ENCODE results near the gene ERG28. TPM values are rescaled to one million over a fixed set of nuclear protein-coding genes. Genes with fewer than 3 reads are reported as not detected.
A peak's percentile ranks its signal among the peaks of the same experiment; 100 is the strongest.

ERG28 gene
- total and polyA plus RNA-seq, 4 donors: 13.6 to 67.2 (median 40.2) TPM

GRCh38 chr14:75626863-75627262 is 33.8 kb downstream of the ERG28 start:
- Histone ChIP-seq H3K4me3 (no peak overlapping the region), H3K4me1 (ENCODE audit: control insufficient read depth in 5 of 5, insufficient read depth in 5 of 5, low read length in 5 of 5) (no peaks in the 10 kb centered on the region), H3K9me3 (ENCODE audit: control insufficient read depth in 4 of 4, insufficient read depth in 3 of 4, low read length in 3 of 4) (no peaks in the 10 kb centered on the region), H3K27ac (ENCODE audit: low read depth in 1 of 2, low read length in 1 of 2) (peak overlapping the region in 1 of 2 donors; percentile 36), H3K9ac (ENCODE audit: insufficient read depth in 1 of 2, low read length in 2 of 2) (no peak overlapping the region), H3K27me3 (ENCODE audit: control insufficient read depth in 3 of 3, insufficient read depth in 3 of 3, low read length in 2 of 3) (no peaks in the 10 kb centered on the region), H3K36me3 (ENCODE audit: control insufficient read depth in 4 of 4, insufficient read depth in 4 of 4, low read length in 4 of 4) (peaks cover 0 to 5% (median 0%) of the 10 kb centered on the region in 4 donors)
- DNase-seq (no peak), ATAC-seq (ENCODE audit: insufficient read depth, low FRiP score) (no peak)
- 60 to 78% methylated on average over 3 of the region's 3 CpGs for WGBS, 2 donors
- no peak for TF ChIP-seq CTCF (IDR thresholded peaks at IDR 0.05; ENCODE audit: control extremely low read depth, extremely low read depth)

GRCh38 chr14:75626396-75626795 is 34.3 kb downstream of the ERG28 start:
- no peaks in the 10 kb centered on the region for H3K27me3 ChIP-seq (ENCODE audit: control insufficient read depth in 3 of 3, insufficient read depth in 3 of 3, low read length in 2 of 3)
- H3K4me1 ChIP-seq (ENCODE audit: control insufficient read depth in 5 of 5, insufficient read depth in 5 of 5, low read length in 5 of 5): no peaks in the 10 kb centered on the region
- TF ChIP-seq CTCF (IDR thresholded peaks at IDR 0.05; ENCODE audit: control extremely low read depth, extremely low read depth): no peak
- no peak overlapping the region for H3K4me3 ChIP-seq
- 84 to 86% methylated on average over 3 of the region's 3 CpGs for WGBS, 2 donors
- H3K9ac ChIP-seq (ENCODE audit: insufficient read depth in 1 of 2, low read length in 2 of 2): no peak overlapping the region
- peak overlapping the region in 1 of 2 donors; percentile 36 for H3K27ac ChIP-seq (ENCODE audit: low read depth in 1 of 2, low read length in 1 of 2)
- DNase-seq: no peak
- peaks cover 0 to 5% (median 0%) of the 10 kb centered on the region in 4 donors for H3K36me3 ChIP-seq (ENCODE audit: control insufficient read depth in 4 of 4, insufficient read depth in 4 of 4, low read length in 4 of 4)
- no peak for ATAC-seq (ENCODE audit: insufficient read depth, low FRiP score)
- no peaks in the 10 kb centered on the region for H3K9me3 ChIP-seq (ENCODE audit: control insufficient read depth in 4 of 4, insufficient read depth in 3 of 4, low read length in 3 of 4)

GRCh38 chr14:75625034-75625433 is 35.6 kb downstream of the ERG28 start:
- H3K27ac ChIP-seq (ENCODE audit: low read depth in 1 of 2, low read length in 1 of 2): no peak overlapping the region
- no peak for ATAC-seq (ENCODE audit: insufficient read depth, low FRiP score)
- WGBS, 2 donors: 94 to 96% methylated on average over 3 of the region's 3 CpGs

More at GRCh38 chr14:75625034-75625433, 35.6 kb downstream of the ERG28 start:
- H3K4me3 ChIP-seq: no peak overlapping the region
- H3K4me1 ChIP-seq (ENCODE audit: control insufficient read depth in 5 of 5, insufficient read depth in 5 of 5, low read length in 5 of 5): peaks cover 0 to 2% (median 0%) of the 10 kb centered on the region in 5 donors
- H3K36me3 ChIP-seq (ENCODE audit: control insufficient read depth in 4 of 4, insufficient read depth in 4 of 4, low read length in 4 of 4): peaks cover 0 to 5% (median 0%) of the 10 kb centered on the region in 4 donors
- no peak for TF ChIP-seq CTCF (IDR thresholded peaks at IDR 0.05; ENCODE audit: control extremely low read depth, extremely low read depth)
- H3K9ac ChIP-seq (ENCODE audit: insufficient read depth in 1 of 2, low read length in 2 of 2): no peak overlapping the region
- DNase-seq: no peak
- H3K9me3 ChIP-seq (ENCODE audit: control insufficient read depth in 4 of 4, insufficient read depth in 3 of 4, low read length in 3 of 4): no peaks in the 10 kb centered on the region
- no peaks in the 10 kb centered on the region for H3K27me3 ChIP-seq (ENCODE audit: control insufficient read depth in 3 of 3, insufficient read depth in 3 of 3, low read length in 2 of 3)
